GM23338 (cell line): ENCODE measurements around the gene ABHD3. TPM values are rescaled to one million over a fixed set of nuclear protein-coding genes. Genes with fewer than 3 reads are reported as not detected.
"Not testable (repeated sequence)": the region's sequence is repeated elsewhere in the genome, so short reads cannot be mapped to it uniquely, and the experiment has no call there.

Source experiments
- ATAC-seq: fragments of 200-7000 bp; cut with Tn5 transposase; 3 replicates; pipeline ENCODE4 v1.9.1; 2020
- DNase-seq: peaks from one replicate; pipeline ENCODE4 v3.0.0-alpha.2; 2015; ENCODE audit warnings: low spot score
- H2AFZ ChIP-seq: fragments of 200-600 bp; sonication (generic); 2 replicates; pipeline ENCODE4 v1.8.0; 2016; ENCODE audit warnings: antibody characterized with exemption, mild to moderate bottlenecking, moderate library complexity
- H3F3A ChIP-seq: fragments of 200-600 bp; sonication (generic); replicated peaks from 2 replicates; pipeline ENCODE4 v1.8.0; 2017; ENCODE audit warnings: antibody characterized with exemption, mixed run types, low read depth
- H3K27ac ChIP-seq: fragments of 200-600 bp; sonication (generic); 2 replicates; pipeline ENCODE4 v1.6.1; 2016; ENCODE audit warnings: low read depth
- H3K27me3 ChIP-seq: fragments of 200-600 bp; sonication (generic); 2 replicates; pipeline ENCODE4 v1.8.0; 2016; ENCODE audit warnings: mild to moderate bottlenecking, mixed run types, moderate library complexity; ENCODE audit not compliant: insufficient read depth
- H3K36me3 ChIP-seq: fragments of 200-600 bp; sonication (generic); 2 replicates; pipeline ENCODE4 v1.8.0; 2016; ENCODE audit warnings: mild to moderate bottlenecking; ENCODE audit not compliant: insufficient read depth
- H3K4me1 ChIP-seq: fragments of 200-600 bp; sonication (generic); 2 replicates; pipeline ENCODE4 v1.8.0; 2016; ENCODE audit warnings: mild to moderate bottlenecking, moderate library complexity; ENCODE audit not compliant: insufficient read depth
- H3K4me2 ChIP-seq: fragments of 200-600 bp; sonication (generic); 2 replicates; pipeline ENCODE4 v1.7.1; 2017; ENCODE audit warnings: mixed run types
- H3K4me3 ChIP-seq: fragments of 200-600 bp; sonication (generic); 2 replicates; pipeline ENCODE4 v1.6.1; 2016; ENCODE audit warnings: mixed run types
- H3K79me2 ChIP-seq: fragments of 200-600 bp; sonication (generic); replicated peaks from 2 replicates; pipeline ENCODE4 v1.8.0; 2017; ENCODE audit warnings: mild to moderate bottlenecking; ENCODE audit not compliant: insufficient read depth
- H3K9me2 ChIP-seq: fragments of 200-600 bp; sonication (generic); 2 replicates; pipeline ENCODE4 v1.8.0; 2017; ENCODE audit not compliant: insufficient read depth
- H4K20me1 ChIP-seq: fragments of 200-600 bp; sonication (generic); replicated peaks from 2 replicates; pipeline ENCODE4 v1.8.0; 2017; ENCODE audit warnings: mild to moderate bottlenecking; ENCODE audit not compliant: insufficient read depth
- H3K27ac Mint-ChIP-seq: 2 replicates; pipeline ENCODE4 v1.8.0; 2020; ENCODE audit warnings: inconsistent platforms, mild to moderate bottlenecking, moderate library complexity, mixed read lengths
- H3K27me3 Mint-ChIP-seq: 3 replicates; pipeline ENCODE4 v1.8.0; 2022; ENCODE audit warnings: low read depth, mild to moderate bottlenecking, moderate library complexity, mixed read lengths, inconsistent platforms; ENCODE audit not compliant: insufficient read depth, poor library complexity
- H3K36me3 Mint-ChIP-seq: 3 replicates; pipeline ENCODE4 v1.8.0; 2021; ENCODE audit warnings: low read depth, mild to moderate bottlenecking, inconsistent platforms, moderate library complexity, mixed read lengths
- H3K4me1 Mint-ChIP-seq: 3 replicates; pipeline ENCODE4 v1.8.0; 2020; ENCODE audit warnings: mild to moderate bottlenecking, inconsistent platforms, mixed read lengths
- H3K4me3 Mint-ChIP-seq: 3 replicates; pipeline ENCODE4 v1.8.0; 2021; ENCODE audit warnings: moderate library complexity, mild to moderate bottlenecking, inconsistent platforms, mixed read lengths
- H3K9me3 Mint-ChIP-seq: 3 replicates; pipeline ENCODE4 v1.8.0; 2020; ENCODE audit warnings: moderate library complexity, mild to moderate bottlenecking, inconsistent platforms, mixed read lengths
- CREB1 ChIP-seq: fragments of 250-450 bp; sonication (Bioruptor Pico); IDR thresholded peaks from 2 replicates; pipeline ENCODE4 v1.5.0; 2020; ENCODE audit warnings: low read depth, mild to moderate bottlenecking, moderate library complexity
- EZH2 ChIP-seq: fragments of 200-600 bp; sonication (generic); IDR thresholded peaks from one replicate; pipeline ENCODE4 v1.8.0; 2017; ENCODE audit warnings: antibody characterized with exemption, mild to moderate bottlenecking, low read depth; ENCODE audit not compliant: unreplicated experiment
- EZH2phosphoT487 ChIP-seq: fragments of 200-600 bp; sonication (generic); IDR thresholded peaks from one replicate; pipeline ENCODE4 v1.8.1; 2018; ENCODE audit warnings: antibody characterized with exemption; ENCODE audit not compliant: unreplicated experiment
- JUNB ChIP-seq: IDR thresholded peaks from one replicate; pipeline ENCODE4 v1.6.1; 2016; ENCODE audit warnings: antibody characterized with exemption; ENCODE audit not compliant: unreplicated experiment
- NANOG ChIP-seq: IDR thresholded peaks from 2 replicates; pipeline ENCODE4 v1.6.1; 2016; ENCODE audit warnings: antibody characterized with exemption, borderline replicate concordance
- STAT1 ChIP-seq: IDR thresholded peaks from one replicate; pipeline ENCODE4 v1.6.1; 2016; ENCODE audit warnings: antibody characterized with exemption; ENCODE audit not compliant: unreplicated experiment
- ZNF114 ChIP-seq: fragments of 250-450 bp; sonication (Bioruptor Pico); IDR thresholded peaks from 2 replicates; pipeline ENCODE4 v1.5.0; 2020; ENCODE audit warnings: mild to moderate bottlenecking, moderate library complexity
- ZNF331 ChIP-seq: fragments of 250-450 bp; sonication (Bioruptor Pico); IDR thresholded peaks from 2 replicates; pipeline ENCODE4 v1.5.0; 2020; ENCODE audit warnings: low read depth, mild to moderate bottlenecking, moderate library complexity
- polyA plus RNA-seq: library from polyadenylated mRNA; unstranded; fragments of >200 nt; fragmentation: Nextera tagmentation; extraction: Ambion mirVana; gene quantifications from 2 replicates; pipeline ENCODE4 v1.2.1, GENCODE V29; 2016
- total RNA-seq: library from RNA; depleted of rRNA; stranded (reverse); fragments of >200 nt; shearing (Covaris generic); gene quantifications from 2 replicates; pipeline ENCODE4 v1.2.3, GENCODE V29; 2014
- TF ChIP-seq, protein P1 (sequence below): IDR thresholded peaks from 2 replicates; pipeline ENCODE4 v1.6.1; 2016; ENCODE audit warnings: antibody characterized with exemption
- TF ChIP-seq, protein P2 (sequence below): fragments of 250-450 bp; sonication (Bioruptor Pico); IDR thresholded peaks from 2 replicates; pipeline ENCODE4 v1.5.0; 2020; ENCODE audit warnings: mild to moderate bottlenecking, moderate library complexity
- TF ChIP-seq, protein P3 (sequence below), 2 experiments: fragments of 200-600 bp in 1 of 2; sonication (generic) in 1 of 2; conservative IDR thresholded peaks; 2 replicates each; pipeline versions ENCODE4 v1.5.1 to v1.6.1; 2016 to 2017; ENCODE audit warnings: antibody characterized with exemption in 2 of 2, low read depth in 2 of 2, mild to moderate bottlenecking in 2 of 2, moderate library complexity in 1 of 2

ABHD3 gene
- total and polyA plus RNA-seq, 2 experiments from 2014 or later = 16.2 to 19.9 TPM

DNA sequence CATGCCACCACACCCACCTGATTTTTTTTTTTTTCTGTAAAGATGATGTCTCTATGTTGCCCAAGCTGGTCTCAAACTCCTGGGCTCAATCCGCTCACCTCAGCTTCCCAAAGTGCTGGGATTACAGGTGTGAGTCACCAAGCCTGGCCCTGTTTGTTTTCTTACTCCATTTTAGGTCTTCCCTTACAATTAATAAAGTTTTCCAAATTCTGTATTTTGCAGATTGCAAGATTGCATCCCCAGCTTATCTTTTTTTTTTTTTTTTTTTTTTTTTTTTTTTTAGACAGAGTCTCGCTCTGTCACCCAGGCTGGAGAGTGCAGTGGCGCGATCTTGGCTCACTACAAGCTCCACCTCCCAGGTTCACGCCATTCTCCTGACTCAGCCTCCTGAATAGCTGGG is 64.2 kb downstream of the ABHD3 start:
- H3K36me3 ChIP-seq, H3K4me3 ChIP-seq, H3K4me1 Mint-ChIP-seq, H3K27me3 Mint-ChIP-seq, H3K9me3 Mint-ChIP-seq, H3K79me2 ChIP-seq, H3F3A ChIP-seq, H2AFZ ChIP-seq, H3K27ac Mint-ChIP-seq, H4K20me1 ChIP-seq, H3K27ac ChIP-seq, ATAC-seq, H3K4me2 ChIP-seq, H3K4me1 ChIP-seq, H3K4me3 Mint-ChIP-seq, H3K27me3 ChIP-seq, H3K9me2 ChIP-seq, DNase-seq: not testable (repeated sequence)
- peaks cover 14% of the 10 kb centered on the region for H3K36me3 Mint-ChIP-seq

DNA sequence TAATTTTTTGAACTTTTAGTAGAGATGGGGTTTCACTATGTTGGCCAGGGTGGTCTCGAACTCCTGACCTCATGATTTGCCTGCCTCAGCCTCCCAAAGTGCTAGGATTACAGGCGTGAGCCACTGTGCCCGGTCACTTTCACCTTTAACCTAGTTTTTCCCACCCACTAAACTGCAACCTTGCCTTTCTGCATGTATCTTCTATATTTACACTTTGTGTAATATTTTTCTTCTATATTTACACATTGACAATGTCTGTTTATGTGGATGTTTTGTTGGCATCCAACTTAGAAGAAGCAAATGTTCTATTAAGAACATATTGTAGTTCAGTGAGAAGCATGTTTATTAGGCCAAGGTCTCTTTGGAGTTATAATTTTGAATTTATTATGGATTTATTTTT is 65.8 kb downstream of the ABHD3 start:
- Mint-ChIP-seq H3K4me3 (no peak overlapping the region), H3K4me1 (0 out of 3 replicates have a peak, but pooled peaks cover 3% of the 10 kb centered on the region), H3K36me3 (peaks cover 22% of the 10 kb centered on the region), H3K27ac (no peak overlapping the region), H3K27me3 (peaks cover 2% of the 10 kb centered on the region), H3K9me3 (no peaks in the 10 kb centered on the region)
- DNase-seq = no peak
- H4K20me1 ChIP-seq = no peaks in the 10 kb centered on the region; the same call in 1 of the 2 replicates
- no peak overlapping the region for H3K27ac ChIP-seq
- 0 out of 2 replicates have a peak, but pooled peaks cover 10% of the 10 kb centered on the region for H3F3A ChIP-seq
- H3K9me2 ChIP-seq = no peaks in the 10 kb centered on the region
- no peaks in the 10 kb centered on the region for H3K4me1 ChIP-seq
- no peak overlapping the region for H3K4me2 ChIP-seq
- no peaks in the 10 kb centered on the region for H3K79me2 ChIP-seq
- H3K4me3 ChIP-seq = no peak overlapping the region
- H2AFZ ChIP-seq = no peak overlapping the region
- no peaks in the 10 kb centered on the region for H3K27me3 ChIP-seq
- H3K36me3 ChIP-seq = no peaks in the 10 kb centered on the region
- ATAC-seq = no peak
- TF ChIP-seq, protein P1, sequence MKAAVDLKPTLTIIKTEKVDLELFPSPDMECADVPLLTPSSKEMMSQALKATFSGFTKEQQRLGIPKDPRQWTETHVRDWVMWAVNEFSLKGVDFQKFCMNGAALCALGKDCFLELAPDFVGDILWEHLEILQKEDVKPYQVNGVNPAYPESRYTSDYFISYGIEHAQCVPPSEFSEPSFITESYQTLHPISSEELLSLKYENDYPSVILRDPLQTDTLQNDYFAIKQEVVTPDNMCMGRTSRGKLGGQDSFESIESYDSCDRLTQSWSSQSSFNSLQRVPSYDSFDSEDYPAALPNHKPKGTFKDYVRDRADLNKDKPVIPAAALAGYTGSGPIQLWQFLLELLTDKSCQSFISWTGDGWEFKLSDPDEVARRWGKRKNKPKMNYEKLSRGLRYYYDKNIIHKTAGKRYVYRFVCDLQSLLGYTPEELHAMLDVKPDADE = no peak
- TF ChIP-seq CREB1 = no peak
- TF ChIP-seq EZH2 = no peak
- TF ChIP-seq, protein P2, sequence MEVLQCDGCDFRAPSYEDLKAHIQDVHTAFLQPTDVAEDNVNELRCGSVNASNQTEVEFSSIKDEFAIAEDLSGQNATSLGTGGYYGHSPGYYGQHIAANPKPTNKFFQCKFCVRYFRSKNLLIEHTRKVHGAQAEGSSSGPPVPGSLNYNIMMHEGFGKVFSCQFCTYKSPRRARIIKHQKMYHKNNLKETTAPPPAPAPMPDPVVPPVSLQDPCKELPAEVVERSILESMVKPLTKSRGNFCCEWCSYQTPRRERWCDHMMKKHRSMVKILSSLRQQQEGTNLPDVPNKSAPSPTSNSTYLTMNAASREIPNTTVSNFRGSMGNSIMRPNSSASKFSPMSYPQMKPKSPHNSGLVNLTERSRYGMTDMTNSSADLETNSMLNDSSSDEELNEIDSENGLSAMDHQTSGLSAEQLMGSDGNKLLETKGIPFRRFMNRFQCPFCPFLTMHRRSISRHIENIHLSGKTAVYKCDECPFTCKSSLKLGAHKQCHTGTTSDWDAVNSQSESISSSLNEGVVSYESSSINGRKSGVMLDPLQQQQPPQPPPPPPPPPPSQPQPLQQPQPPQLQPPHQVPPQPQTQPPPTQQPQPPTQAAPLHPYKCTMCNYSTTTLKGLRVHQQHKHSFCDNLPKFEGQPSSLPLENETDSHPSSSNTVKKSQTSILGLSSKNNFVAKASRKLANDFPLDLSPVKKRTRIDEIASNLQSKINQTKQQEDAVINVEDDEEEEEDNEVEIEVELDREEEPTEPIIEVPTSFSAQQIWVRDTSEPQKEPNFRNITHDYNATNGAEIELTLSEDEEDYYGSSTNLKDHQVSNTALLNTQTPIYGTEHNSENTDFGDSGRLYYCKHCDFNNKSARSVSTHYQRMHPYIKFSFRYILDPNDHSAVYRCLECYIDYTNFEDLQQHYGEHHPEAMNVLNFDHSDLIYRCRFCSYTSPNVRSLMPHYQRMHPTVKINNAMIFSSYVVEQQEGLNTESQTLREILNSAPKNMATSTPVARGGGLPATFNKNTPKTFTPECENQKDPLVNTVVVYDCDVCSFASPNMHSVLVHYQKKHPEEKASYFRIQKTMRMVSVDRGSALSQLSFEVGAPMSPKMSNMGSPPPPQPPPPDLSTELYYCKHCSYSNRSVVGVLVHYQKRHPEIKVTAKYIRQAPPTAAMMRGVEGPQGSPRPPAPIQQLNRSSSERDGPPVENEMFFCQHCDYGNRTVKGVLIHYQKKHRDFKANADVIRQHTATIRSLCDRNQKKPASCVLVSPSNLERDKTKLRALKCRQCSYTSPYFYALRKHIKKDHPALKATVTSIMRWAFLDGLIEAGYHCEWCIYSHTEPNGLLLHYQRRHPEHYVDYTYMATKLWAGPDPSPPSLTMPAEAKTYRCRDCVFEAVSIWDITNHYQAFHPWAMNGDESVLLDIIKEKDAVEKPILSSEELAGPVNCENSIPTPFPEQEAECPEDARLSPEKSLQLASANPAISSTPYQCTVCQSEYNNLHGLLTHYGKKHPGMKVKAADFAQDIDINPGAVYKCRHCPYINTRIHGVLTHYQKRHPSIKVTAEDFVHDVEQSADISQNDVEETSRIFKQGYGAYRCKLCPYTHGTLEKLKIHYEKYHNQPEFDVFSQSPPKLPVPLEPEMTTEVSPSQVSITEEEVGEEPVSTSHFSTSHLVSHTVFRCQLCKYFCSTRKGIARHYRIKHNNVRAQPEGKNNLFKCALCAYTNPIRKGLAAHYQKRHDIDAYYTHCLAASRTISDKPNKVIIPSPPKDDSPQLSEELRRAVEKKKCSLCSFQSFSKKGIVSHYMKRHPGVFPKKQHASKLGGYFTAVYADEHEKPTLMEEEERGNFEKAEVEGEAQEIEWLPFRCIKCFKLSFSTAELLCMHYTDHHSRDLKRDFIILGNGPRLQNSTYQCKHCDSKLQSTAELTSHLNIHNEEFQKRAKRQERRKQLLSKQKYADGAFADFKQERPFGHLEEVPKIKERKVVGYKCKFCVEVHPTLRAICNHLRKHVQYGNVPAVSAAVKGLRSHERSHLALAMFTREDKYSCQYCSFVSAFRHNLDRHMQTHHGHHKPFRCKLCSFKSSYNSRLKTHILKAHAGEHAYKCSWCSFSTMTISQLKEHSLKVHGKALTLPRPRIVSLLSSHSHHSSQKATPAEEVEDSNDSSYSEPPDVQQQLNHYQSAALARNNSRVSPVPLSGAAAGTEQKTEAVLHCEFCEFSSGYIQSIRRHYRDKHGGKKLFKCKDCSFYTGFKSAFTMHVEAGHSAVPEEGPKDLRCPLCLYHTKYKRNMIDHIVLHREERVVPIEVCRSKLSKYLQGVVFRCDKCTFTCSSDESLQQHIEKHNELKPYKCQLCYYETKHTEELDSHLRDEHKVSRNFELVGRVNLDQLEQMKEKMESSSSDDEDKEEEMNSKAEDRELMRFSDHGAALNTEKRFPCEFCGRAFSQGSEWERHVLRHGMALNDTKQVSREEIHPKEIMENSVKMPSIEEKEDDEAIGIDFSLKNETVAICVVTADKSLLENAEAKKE = no peak
- TF ChIP-seq ZNF114 (CRISPR knock-in tag) = no peak
- no peak for TF ChIP-seq ZNF331 (CRISPR knock-in tag)
- TF ChIP-seq STAT1 = no peak
- TF ChIP-seq JUNB = no peak
- no peak for TF ChIP-seq EZH2phosphoT487
- TF ChIP-seq, protein P3, sequence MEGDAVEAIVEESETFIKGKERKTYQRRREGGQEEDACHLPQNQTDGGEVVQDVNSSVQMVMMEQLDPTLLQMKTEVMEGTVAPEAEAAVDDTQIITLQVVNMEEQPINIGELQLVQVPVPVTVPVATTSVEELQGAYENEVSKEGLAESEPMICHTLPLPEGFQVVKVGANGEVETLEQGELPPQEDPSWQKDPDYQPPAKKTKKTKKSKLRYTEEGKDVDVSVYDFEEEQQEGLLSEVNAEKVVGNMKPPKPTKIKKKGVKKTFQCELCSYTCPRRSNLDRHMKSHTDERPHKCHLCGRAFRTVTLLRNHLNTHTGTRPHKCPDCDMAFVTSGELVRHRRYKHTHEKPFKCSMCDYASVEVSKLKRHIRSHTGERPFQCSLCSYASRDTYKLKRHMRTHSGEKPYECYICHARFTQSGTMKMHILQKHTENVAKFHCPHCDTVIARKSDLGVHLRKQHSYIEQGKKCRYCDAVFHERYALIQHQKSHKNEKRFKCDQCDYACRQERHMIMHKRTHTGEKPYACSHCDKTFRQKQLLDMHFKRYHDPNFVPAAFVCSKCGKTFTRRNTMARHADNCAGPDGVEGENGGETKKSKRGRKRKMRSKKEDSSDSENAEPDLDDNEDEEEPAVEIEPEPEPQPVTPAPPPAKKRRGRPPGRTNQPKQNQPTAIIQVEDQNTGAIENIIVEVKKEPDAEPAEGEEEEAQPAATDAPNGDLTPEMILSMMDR (conservative IDR thresholded peaks at IDR 0.05; ENCODE audit: low read depth in 2 of 2) = no peak
- TF ChIP-seq NANOG = no peak
